ENCODE results near the gene GNS. TPM values are rescaled to one million over a fixed set of nuclear protein-coding genes. Genes with fewer than 3 reads are reported as not detected.

Gene GNS
- total RNA-seq, 2 donors from 2014 or later = 107 to 125 TPM

DNA sequence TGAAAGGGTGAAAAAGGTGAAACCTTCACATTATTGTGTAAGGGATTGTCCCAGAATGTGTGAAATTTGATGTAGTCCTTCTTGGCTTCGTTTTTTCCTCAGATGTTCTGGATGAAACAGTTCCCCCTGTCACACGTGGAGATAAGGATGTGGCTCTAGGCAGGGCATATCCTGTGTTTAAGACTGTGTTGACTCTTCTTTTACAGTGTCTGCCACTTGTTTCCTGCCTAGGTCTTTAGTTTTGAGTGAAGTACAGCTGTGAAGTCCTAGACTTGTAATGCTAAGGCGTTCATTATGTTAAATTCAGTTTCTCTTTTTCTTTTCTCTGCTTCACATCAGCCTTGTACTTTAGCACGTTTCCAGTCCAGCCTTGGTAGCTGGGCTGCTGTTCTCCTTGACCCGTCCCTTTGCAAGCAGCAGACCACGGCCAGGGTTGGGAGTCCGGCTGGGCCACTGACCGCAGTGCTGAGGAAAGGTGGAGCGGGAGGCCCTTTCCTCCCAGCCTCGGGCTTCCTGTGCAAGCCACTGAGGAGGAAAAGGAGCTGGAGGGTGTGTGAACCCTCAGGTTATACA is 89.8 kb downstream of the GNS start:
- no peaks in the 10 kb centered on the region for H3K9me3 ChIP-seq
- H3K4me3 ChIP-seq = peak overlapping the region; percentile 54
- H3K36me3 ChIP-seq = no peaks in the 10 kb centered on the region
- no peaks in the 10 kb centered on the region for H3K27me3 ChIP-seq (replicated peaks; ENCODE audit: insufficient read depth)
- no peak for DNase-seq (ENCODE audit: low spot score)
- TF ChIP-seq, protein P1, sequence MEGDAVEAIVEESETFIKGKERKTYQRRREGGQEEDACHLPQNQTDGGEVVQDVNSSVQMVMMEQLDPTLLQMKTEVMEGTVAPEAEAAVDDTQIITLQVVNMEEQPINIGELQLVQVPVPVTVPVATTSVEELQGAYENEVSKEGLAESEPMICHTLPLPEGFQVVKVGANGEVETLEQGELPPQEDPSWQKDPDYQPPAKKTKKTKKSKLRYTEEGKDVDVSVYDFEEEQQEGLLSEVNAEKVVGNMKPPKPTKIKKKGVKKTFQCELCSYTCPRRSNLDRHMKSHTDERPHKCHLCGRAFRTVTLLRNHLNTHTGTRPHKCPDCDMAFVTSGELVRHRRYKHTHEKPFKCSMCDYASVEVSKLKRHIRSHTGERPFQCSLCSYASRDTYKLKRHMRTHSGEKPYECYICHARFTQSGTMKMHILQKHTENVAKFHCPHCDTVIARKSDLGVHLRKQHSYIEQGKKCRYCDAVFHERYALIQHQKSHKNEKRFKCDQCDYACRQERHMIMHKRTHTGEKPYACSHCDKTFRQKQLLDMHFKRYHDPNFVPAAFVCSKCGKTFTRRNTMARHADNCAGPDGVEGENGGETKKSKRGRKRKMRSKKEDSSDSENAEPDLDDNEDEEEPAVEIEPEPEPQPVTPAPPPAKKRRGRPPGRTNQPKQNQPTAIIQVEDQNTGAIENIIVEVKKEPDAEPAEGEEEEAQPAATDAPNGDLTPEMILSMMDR (IDR thresholded peaks at IDR 0.05) = no peak
- H3K27ac ChIP-seq = peak overlapping the region; percentile 64 to 92
- ATAC-seq (ENCODE audit: insufficient number of reproducible peaks, low FRiP score, low read depth) = no peak
- H3K4me1 ChIP-seq (ENCODE audit: control insufficient read depth in 1 of 2, low read depth in 2 of 2) = peaks cover 61 to 98% of the 10 kb centered on the region in 2 donors

DNA sequence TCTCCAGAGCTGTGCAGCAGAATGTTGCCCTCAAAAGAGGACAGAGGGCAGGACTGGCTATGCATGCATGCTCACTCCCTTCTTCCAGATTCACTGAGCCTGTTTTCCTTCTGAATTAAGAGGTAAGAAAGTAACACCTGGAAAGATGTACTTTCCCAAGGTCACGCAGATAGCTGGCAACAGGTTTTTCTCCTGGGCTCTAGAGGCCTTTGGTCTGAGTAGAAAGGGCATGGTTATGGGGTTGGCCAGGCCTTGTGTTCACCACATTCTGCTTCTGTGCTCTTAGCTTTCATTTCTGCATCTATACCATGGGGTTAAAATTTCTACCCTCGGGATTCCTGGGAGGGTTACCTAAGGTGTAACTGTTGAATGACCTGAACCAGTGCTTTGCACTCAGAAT is 91.4 kb downstream of the GNS start:
- H3K4me3 ChIP-seq = no peak overlapping the region
- no peaks in the 10 kb centered on the region for H3K36me3 ChIP-seq
- H3K9me3 ChIP-seq = no peaks in the 10 kb centered on the region
- TF ChIP-seq, protein P1 (IDR thresholded peaks at IDR 0.05) = no peak
- ATAC-seq (ENCODE audit: insufficient number of reproducible peaks, low FRiP score, low read depth) = no peak
- no peak for DNase-seq (ENCODE audit: low spot score)
- peaks cover 49 to 96% of the 10 kb centered on the region in 2 donors for H3K4me1 ChIP-seq (ENCODE audit: control insufficient read depth in 1 of 2, low read depth in 2 of 2)
- peak overlapping the region; percentile 52 to 92 for H3K27ac ChIP-seq
- H3K27me3 ChIP-seq (replicated peaks; ENCODE audit: insufficient read depth) = no peaks in the 10 kb centered on the region

DNA sequence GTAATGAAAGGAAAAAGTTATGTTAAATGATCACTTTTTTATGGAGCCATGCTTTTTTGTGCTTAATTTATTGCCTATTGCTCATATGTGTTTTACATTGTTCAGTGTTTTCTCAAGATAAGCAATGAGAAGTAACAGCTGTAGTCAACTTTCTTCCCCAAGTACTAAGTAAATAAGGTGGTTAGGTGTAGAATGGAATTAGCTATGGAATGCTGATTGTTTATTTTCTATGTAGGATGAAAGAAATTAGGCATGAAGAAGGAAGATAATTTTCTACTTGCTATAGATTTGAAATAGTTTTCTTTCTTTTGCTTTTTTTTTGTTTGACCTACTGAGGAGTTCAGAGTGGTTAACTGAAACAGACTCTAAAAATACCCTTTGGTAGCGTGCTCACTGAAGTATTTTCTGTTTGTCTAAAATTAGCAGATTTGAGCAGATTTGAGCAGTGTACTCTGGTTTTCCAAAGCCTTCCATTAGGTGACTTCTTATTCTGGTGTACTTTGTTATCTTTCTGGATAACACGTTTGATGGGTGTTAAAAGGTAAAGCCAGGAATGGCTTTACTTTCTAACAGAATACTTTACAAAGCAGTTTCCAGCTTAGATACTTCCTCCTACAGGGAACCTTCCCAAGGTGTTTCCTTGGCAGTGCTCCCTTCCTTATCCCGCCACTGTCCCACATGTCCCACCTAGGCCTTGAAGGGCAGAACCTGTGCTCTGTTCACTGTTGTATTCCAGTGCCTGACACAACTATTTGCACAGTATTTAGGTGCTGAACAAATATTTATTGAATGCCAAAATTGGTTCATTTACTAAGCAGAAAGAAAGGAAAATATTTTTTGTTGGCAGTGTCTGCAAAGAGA is 92.9 kb downstream of the GNS start:
- ATAC-seq (ENCODE audit: insufficient number of reproducible peaks, low FRiP score, low read depth) (no peak), DNase-seq (ENCODE audit: low spot score) (no peak)
- Histone ChIP-seq H3K9me3 (no peaks in the 10 kb centered on the region), H3K27me3 (replicated peaks; ENCODE audit: insufficient read depth) (no peaks in the 10 kb centered on the region), H3K4me1 (ENCODE audit: control insufficient read depth in 1 of 2, low read depth in 2 of 2) (peaks cover 39 to 98% of the 10 kb centered on the region in 2 donors), H3K36me3 (no peaks in the 10 kb centered on the region), H3K27ac (peak overlapping the region; percentile 52 to 92), H3K4me3 (peak overlapping the region; percentile 39)
- TF ChIP-seq, protein P1 (IDR thresholded peaks at IDR 0.05) = no peak

DNA sequence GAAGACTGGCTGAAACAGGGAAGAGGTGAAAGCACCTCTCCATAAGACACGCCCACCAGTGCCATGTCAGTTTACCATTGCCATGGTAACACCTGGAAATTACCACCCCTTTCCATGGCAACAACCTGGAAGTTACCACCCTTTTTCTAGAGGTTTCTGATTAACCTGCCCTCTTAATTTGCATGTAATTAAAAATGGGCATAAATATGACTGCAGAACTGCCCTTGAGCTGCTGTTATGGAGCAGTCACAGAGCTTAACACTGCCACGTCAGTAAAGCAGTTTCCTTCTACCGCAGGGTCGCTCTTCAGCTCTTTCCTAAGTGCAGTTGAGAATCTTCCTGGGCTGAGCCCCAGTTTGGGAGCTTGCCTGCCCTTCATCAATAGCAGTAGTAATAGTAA is 93.7 kb downstream of the GNS start:
- Histone ChIP-seq H3K4me1 (ENCODE audit: control insufficient read depth in 1 of 2, low read depth in 2 of 2) (peaks cover 31 to 98% of the 10 kb centered on the region in 2 donors), H3K9me3 (no peaks in the 10 kb centered on the region), H3K27ac (peak overlapping the region; percentile 52 to 92), H3K36me3 (no peaks in the 10 kb centered on the region), H3K4me3 (peak overlapping the region; percentile 39), H3K27me3 (replicated peaks; ENCODE audit: insufficient read depth) (no peaks in the 10 kb centered on the region)
- DNase-seq (ENCODE audit: low spot score) (no peak), ATAC-seq (ENCODE audit: insufficient number of reproducible peaks, low FRiP score, low read depth) (no peak)
- TF ChIP-seq, protein P1 (IDR thresholded peaks at IDR 0.05) = no peak

Other genes with a start within 250 kb of the GNS start
- 100 to 1,000 TPM; 126 to 149 TPM for gene RASSF3, start 148.9 kb downstream of the GNS start, total RNA-seq
- 10 to 100 TPM in 1 of 2 donors, 1 to 10 TPM in 1; 7.6 to 19.0 TPM for gene TBC1D30, start 65.2 kb upstream of the GNS start, total RNA-seq

Data from thoracic aorta (tissue), 2 donors.